H9 (cell line): ENCODE data around the gene ZNF432. TPM values are rescaled to one million over a fixed set of nuclear protein-coding genes. Genes with fewer than 3 reads are reported as not detected.
"Not testable (repeated sequence)": the region's sequence is repeated elsewhere in the genome, so short reads cannot be mapped to it uniquely, and the experiment has no call there.

ENCODE experiments used
- DNase-seq: peaks from one replicate; pipeline ENCODE4 v3.0.0-alpha.2; 2017
- H2AFZ ChIP-seq: one replicate; pipeline ENCODE4 v1.6.1; 2013; ENCODE audit warnings: mild to moderate bottlenecking, low read length, control low read depth, moderate library complexity
- H2AK5ac ChIP-seq: 2 replicates; pipeline ENCODE4 v1.6.1; 2013; ENCODE audit warnings: low read length, control low read depth, mixed read lengths; ENCODE audit not compliant: insufficient read length
- H2BK120ac ChIP-seq: one replicate; pipeline ENCODE4 v1.6.1; 2013; ENCODE audit warnings: low read depth, mild to moderate bottlenecking, low read length, control low read depth, inconsistent platforms; ENCODE audit not compliant: poor library complexity, severe bottlenecking
- H2BK12ac ChIP-seq: 2 replicates; pipeline ENCODE4 v1.6.1; 2013; ENCODE audit warnings: low read length, control low read depth, mixed read lengths, low read depth; ENCODE audit not compliant: insufficient read length
- H2BK15ac ChIP-seq: 2 replicates; pipeline ENCODE4 v1.6.1; 2013; ENCODE audit warnings: low read depth, low read length, control low read depth
- H2BK20ac ChIP-seq: one replicate; pipeline ENCODE4 v1.6.1; 2013; ENCODE audit warnings: low read depth, mild to moderate bottlenecking, low read length, control low read depth, inconsistent platforms; ENCODE audit not compliant: poor library complexity, severe bottlenecking
- H2BK5ac ChIP-seq: 2 replicates; pipeline ENCODE4 v1.6.1; 2013; ENCODE audit warnings: low read length, control low read depth, mixed read lengths; ENCODE audit not compliant: insufficient read length
- H3K14ac ChIP-seq: 2 replicates; pipeline ENCODE4 v1.6.1; 2013; ENCODE audit warnings: low read length, control low read depth; ENCODE audit not compliant: insufficient read depth
- H3K18ac ChIP-seq: 2 replicates; pipeline ENCODE4 v1.6.1; 2013; ENCODE audit warnings: low read depth, mild to moderate bottlenecking, mixed read lengths, low read length, control low read depth; ENCODE audit not compliant: insufficient read length
- H3K23ac ChIP-seq: 2 replicates; pipeline ENCODE4 v1.6.1; 2013; ENCODE audit warnings: low read length, control low read depth, mixed read lengths, low read depth; ENCODE audit not compliant: insufficient read length
- H3K23me2 ChIP-seq: 2 replicates; pipeline ENCODE4 v1.6.1; 2013; ENCODE audit warnings: low read depth, mild to moderate bottlenecking, mixed read lengths, low read length, control low read depth; ENCODE audit not compliant: insufficient read length, poor library complexity, severe bottlenecking
- H3K27ac ChIP-seq: 2 replicates; pipeline ENCODE4 v1.5.1; 2013; ENCODE audit warnings: low read length, control low read depth, mixed read lengths, low read depth; ENCODE audit not compliant: insufficient read length
- H3K27me3 ChIP-seq: 2 replicates; pipeline ENCODE4 v1.6.1; 2013; ENCODE audit warnings: low read length, control low read depth, inconsistent platforms; ENCODE audit not compliant: insufficient read depth
- H3K4ac ChIP-seq: 2 replicates; pipeline ENCODE4 v1.6.1; 2013; ENCODE audit warnings: low read depth, mild to moderate bottlenecking, control low read depth, inconsistent platforms, low read length, moderate library complexity
- H3K4me1 ChIP-seq: 2 replicates; pipeline ENCODE4 v1.6.1; 2013; ENCODE audit warnings: low read length, control low read depth, inconsistent platforms; ENCODE audit not compliant: insufficient read depth
- H3K4me2 ChIP-seq: 2 replicates; pipeline ENCODE4 v1.6.1; 2013; ENCODE audit warnings: low read length, control low read depth, mixed read lengths; ENCODE audit not compliant: insufficient read length, insufficient read depth
- H3K56ac ChIP-seq: 2 replicates; pipeline ENCODE4 v1.6.1; 2013; ENCODE audit warnings: low read depth, mild to moderate bottlenecking, mixed read lengths, low read length, control low read depth; ENCODE audit not compliant: insufficient read length
- H3K79me1 ChIP-seq: 2 replicates; pipeline ENCODE4 v1.6.1; 2013; ENCODE audit warnings: low read depth, mild to moderate bottlenecking, moderate library complexity, low read length, control low read depth, inconsistent platforms; ENCODE audit not compliant: insufficient read depth, poor library complexity, severe bottlenecking
- H3K79me2 ChIP-seq: 2 replicates; pipeline ENCODE4 v1.6.1; 2013; ENCODE audit warnings: low read length, control low read depth, inconsistent platforms; ENCODE audit not compliant: insufficient read depth
- H3K9ac ChIP-seq: 2 replicates; pipeline ENCODE4 v1.6.1; 2013; ENCODE audit warnings: low read length, control low read depth, mixed read lengths; ENCODE audit not compliant: insufficient read length; ENCODE audit errors: extremely low read depth
- H3K9me3 ChIP-seq: one replicate; pipeline ENCODE4 v1.6.1; 2013; ENCODE audit warnings: low read depth, low read length, inconsistent platforms; ENCODE audit not compliant: control insufficient read depth
- H3T11ph ChIP-seq: one replicate; pipeline ENCODE4 v1.6.1; 2013; ENCODE audit warnings: mild to moderate bottlenecking, low read length, control low read depth, inconsistent platforms
- H4K20me1 ChIP-seq: one replicate; pipeline ENCODE4 v1.6.1; 2013; ENCODE audit not compliant: control insufficient read depth, insufficient read length, insufficient read depth
- H4K5ac ChIP-seq: 2 replicates; pipeline ENCODE4 v1.6.1; 2013; ENCODE audit warnings: low read depth, mild to moderate bottlenecking, mixed read lengths, low read length, control low read depth; ENCODE audit not compliant: insufficient read length
- H4K8ac ChIP-seq: replicated peaks from 2 replicates; pipeline ENCODE4 v1.6.1; 2013; ENCODE audit warnings: low read length, control low read depth, mixed read lengths, low read depth; ENCODE audit not compliant: insufficient read length
- H4K91ac ChIP-seq: 2 replicates; pipeline ENCODE4 v1.6.1; 2013; ENCODE audit warnings: low read depth, mild to moderate bottlenecking, moderate library complexity, mixed read lengths, low read length, control low read depth; ENCODE audit not compliant: insufficient read length
- H3K27ac Mint-ChIP-seq, 3 experiments: 2 replicates in 2 of 3; 3 replicates in 1 of 3; pipeline ENCODE4 v1.8.0; 2020 to 2021; ENCODE audit warnings: mixed read lengths in 3 of 3, mild to moderate bottlenecking in 1 of 3, moderate library complexity in 1 of 3
- H3K27me3 Mint-ChIP-seq: 2 replicates; pipeline ENCODE4 v1.8.0; 2021; ENCODE audit warnings: low read depth, mild to moderate bottlenecking, moderate library complexity, mixed read lengths
- H3K36me3 Mint-ChIP-seq, 3 experiments: 2 replicates in 2 of 3; 3 replicates in 1 of 3; pipeline ENCODE4 v1.8.0; 2020 to 2021; ENCODE audit warnings: low read depth in 3 of 3, mixed read lengths in 3 of 3; ENCODE audit not compliant: insufficient read depth in 1 of 3
- H3K4me1 Mint-ChIP-seq, 2 experiments: 2 replicates each; pipeline ENCODE4 v1.8.0; 2020; ENCODE audit warnings: mixed read lengths in 2 of 2
- H3K4me3 Mint-ChIP-seq, 2 experiments: 2 replicates in 1 of 2; 3 replicates in 1 of 2; pipeline ENCODE4 v1.8.0; 2020 to 2021; ENCODE audit warnings: mild to moderate bottlenecking in 2 of 2, mixed read lengths in 2 of 2, moderate library complexity in 1 of 2
- H3K9me3 Mint-ChIP-seq, 2 experiments: 2 replicates in 1 of 2; 3 replicates in 1 of 2; pipeline ENCODE4 v1.8.0; 2020; ENCODE audit warnings: mild to moderate bottlenecking in 2 of 2, mixed read lengths in 2 of 2, moderate library complexity in 1 of 2
- WGBS: extraction: QIAGEN DNeasy Blood & Tissue Kit; methylation state at CpG from one replicate; pipeline ENCODE4 v1.1.7; 2013; ENCODE audit warnings: missing lambda C conversion rate, low lambda C conversion rate, mixed read lengths; ENCODE audit not compliant: insufficient read length; ENCODE audit errors: extremely low coverage; 5-methylcytosine and 5-hydroxymethylcytosine counted together
- total RNA-seq: library from RNA; stranded (reverse); gene quantifications from 2 replicates; pipeline ENCODE4 v1.2.1, GENCODE V29; 2021
- TF ChIP-seq, protein P1 (sequence below): fragments of 200-600 bp; sonication (generic); conservative IDR thresholded peaks from 3 replicates; pipeline ENCODE4 v1.8.0; 2021; ENCODE audit warnings: antibody characterized with exemption, mild to moderate bottlenecking

Gene ZNF432
- total RNA-seq, 1 experiment from 2014 or later, result 13.2 TPM

DNA sequence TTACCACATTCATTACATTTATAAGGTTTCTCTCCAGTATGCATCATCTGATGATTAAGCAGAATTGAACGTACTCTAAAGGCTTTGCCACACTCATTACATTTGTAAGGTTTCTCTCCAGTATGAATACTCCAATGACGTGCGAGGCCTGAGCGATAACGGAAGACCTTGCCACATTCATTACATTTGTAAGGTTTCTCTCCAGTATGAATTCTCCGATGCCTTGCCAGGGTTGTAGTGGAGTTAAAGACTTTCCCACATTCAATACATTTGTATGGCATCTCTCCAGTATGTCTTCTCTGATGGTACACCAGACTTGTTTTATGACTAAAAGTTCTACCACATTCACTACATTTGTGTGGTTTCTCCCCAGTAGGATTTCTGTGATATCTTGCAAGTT lies 16.8 kb upstream of the ZNF432 start:
- Mint-ChIP-seq H3K4me1 (no peaks in the 10 kb centered on the region), H3K27ac (no peak overlapping the region), H3K9me3 (peaks cover 88 to 96% of the 10 kb centered on the region in 2 experiments), H3K4me3 (no peak overlapping the region), H3K27me3 (no peaks in the 10 kb centered on the region; the same call in 1 of the 2 replicates), H3K36me3 (peaks cover 80 to 95% (median 91%) of the 10 kb centered on the region in 3 experiments)
- H2BK12ac ChIP-seq, result no peak overlapping the region
- H3K9ac ChIP-seq, result no peak overlapping the region
- no peak overlapping the region for H3K27ac ChIP-seq
- no peak overlapping the region for H3T11ph ChIP-seq
- no peaks in the 10 kb centered on the region for H4K20me1 ChIP-seq
- H2BK20ac ChIP-seq, result no peak overlapping the region
- H3K14ac ChIP-seq, result no peak overlapping the region
- H2BK120ac ChIP-seq, result no peak overlapping the region
- TF ChIP-seq, protein P1, sequence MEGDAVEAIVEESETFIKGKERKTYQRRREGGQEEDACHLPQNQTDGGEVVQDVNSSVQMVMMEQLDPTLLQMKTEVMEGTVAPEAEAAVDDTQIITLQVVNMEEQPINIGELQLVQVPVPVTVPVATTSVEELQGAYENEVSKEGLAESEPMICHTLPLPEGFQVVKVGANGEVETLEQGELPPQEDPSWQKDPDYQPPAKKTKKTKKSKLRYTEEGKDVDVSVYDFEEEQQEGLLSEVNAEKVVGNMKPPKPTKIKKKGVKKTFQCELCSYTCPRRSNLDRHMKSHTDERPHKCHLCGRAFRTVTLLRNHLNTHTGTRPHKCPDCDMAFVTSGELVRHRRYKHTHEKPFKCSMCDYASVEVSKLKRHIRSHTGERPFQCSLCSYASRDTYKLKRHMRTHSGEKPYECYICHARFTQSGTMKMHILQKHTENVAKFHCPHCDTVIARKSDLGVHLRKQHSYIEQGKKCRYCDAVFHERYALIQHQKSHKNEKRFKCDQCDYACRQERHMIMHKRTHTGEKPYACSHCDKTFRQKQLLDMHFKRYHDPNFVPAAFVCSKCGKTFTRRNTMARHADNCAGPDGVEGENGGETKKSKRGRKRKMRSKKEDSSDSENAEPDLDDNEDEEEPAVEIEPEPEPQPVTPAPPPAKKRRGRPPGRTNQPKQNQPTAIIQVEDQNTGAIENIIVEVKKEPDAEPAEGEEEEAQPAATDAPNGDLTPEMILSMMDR, result no peak
- H2BK15ac ChIP-seq, result no peak overlapping the region
- WGBS, result no CpG with 5 or more reads among the region's 6 CpGs
- no peak overlapping the region for H4K91ac ChIP-seq
- no peak overlapping the region for H3K4ac ChIP-seq
- H3K9me3 ChIP-seq, result peaks cover 77% of the 10 kb centered on the region
- no peak overlapping the region for H3K23ac ChIP-seq
- no peaks in the 10 kb centered on the region for H3K79me1 ChIP-seq
- H2AFZ ChIP-seq, result no peak overlapping the region
- no peaks in the 10 kb centered on the region for H3K27me3 ChIP-seq
- H2BK5ac ChIP-seq, result no peak overlapping the region
- H3K56ac ChIP-seq, result no peak overlapping the region
- H3K18ac ChIP-seq, result no peak overlapping the region
- H3K79me2 ChIP-seq, result no peaks in the 10 kb centered on the region
- no peak overlapping the region for H3K4me2 ChIP-seq
- no peaks in the 10 kb centered on the region for H3K23me2 ChIP-seq
- no peak for DNase-seq
- H4K8ac ChIP-seq, result no peak overlapping the region
- no peak overlapping the region for H4K5ac ChIP-seq
- H2AK5ac ChIP-seq, result no peak overlapping the region
- no peaks in the 10 kb centered on the region for H3K4me1 ChIP-seq

DNA sequence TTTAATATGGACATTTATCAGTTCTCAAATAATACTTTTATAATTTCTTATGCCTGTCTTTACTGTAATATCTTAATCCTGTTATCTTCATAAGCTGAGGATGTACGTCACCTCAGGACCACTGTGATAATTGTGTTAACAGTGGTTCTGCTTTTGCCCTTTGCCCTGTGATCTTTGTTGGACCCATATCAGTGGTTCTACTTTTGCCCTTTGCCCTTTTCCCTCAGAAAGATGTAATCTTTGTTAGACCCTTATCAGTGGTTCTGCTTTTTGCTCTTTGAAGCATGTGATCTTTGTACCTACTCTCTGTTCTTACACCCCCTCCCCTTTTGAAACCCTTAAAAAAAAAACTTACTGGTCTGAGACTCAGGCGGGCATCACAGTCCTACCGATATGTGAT lies 7.8 kb upstream of the ZNF432 start:
- H3T11ph ChIP-seq, H3K23me2 ChIP-seq, H3K27ac ChIP-seq, H3K4me1 Mint-ChIP-seq, H3K79me1 ChIP-seq, H3K23ac ChIP-seq, H2AFZ ChIP-seq, H3K27me3 ChIP-seq, H4K20me1 ChIP-seq, H3K9me3 ChIP-seq, H2BK12ac ChIP-seq, H3K18ac ChIP-seq, H4K8ac ChIP-seq, H4K5ac ChIP-seq, H3K14ac ChIP-seq, H3K56ac ChIP-seq, H3K27me3 Mint-ChIP-seq, H2BK15ac ChIP-seq, H3K27ac Mint-ChIP-seq, DNase-seq, H3K79me2 ChIP-seq, H3K4ac ChIP-seq, H3K4me2 ChIP-seq, H4K91ac ChIP-seq, H2BK5ac ChIP-seq, H3K4me3 Mint-ChIP-seq, H3K4me1 ChIP-seq, H2BK120ac ChIP-seq, H3K9ac ChIP-seq, H2AK5ac ChIP-seq, H2BK20ac ChIP-seq: not testable (repeated sequence)
- no CpG with 5 or more reads among the region's 3 CpGs for WGBS
- Mint-ChIP-seq H3K36me3 (peaks cover 24 to 75% (median 39%) of the 10 kb centered on the region in 3 experiments), H3K9me3 (peaks cover 76 to 91% of the 10 kb centered on the region in 2 experiments)
